GM12892 (cell line): ENCODE measurements around the gene DAB2IP.

Source experiments
- DNase-seq: peaks from one replicate; pipeline ENCODE4 v3.0.0; 2011; ENCODE audit not compliant: insufficient read length
- FAIRE-seq: peaks from 2 replicates; lab custom pipeline; 2011; peaks lifted over from hg19 to GRCh38; lab: Jason Lieb, UNC
- POLR2A ChIP-seq: IDR thresholded peaks from 2 replicates; pipeline ENCODE4 v1.6.1; 2011; ENCODE audit warnings: low read depth, low read length, control low read depth
- POLR2AphosphoS5 ChIP-seq: IDR thresholded peaks from 2 replicates; pipeline ENCODE4 v1.6.1; 2011; ENCODE audit warnings: low read depth, low read length, control low read depth
- TAF1 ChIP-seq: IDR thresholded peaks from 2 replicates; pipeline ENCODE4 v1.6.1; 2011; ENCODE audit warnings: low read depth, mild to moderate bottlenecking, control low read depth, low read length, borderline replicate concordance

Gene DAB2IP

DNA sequence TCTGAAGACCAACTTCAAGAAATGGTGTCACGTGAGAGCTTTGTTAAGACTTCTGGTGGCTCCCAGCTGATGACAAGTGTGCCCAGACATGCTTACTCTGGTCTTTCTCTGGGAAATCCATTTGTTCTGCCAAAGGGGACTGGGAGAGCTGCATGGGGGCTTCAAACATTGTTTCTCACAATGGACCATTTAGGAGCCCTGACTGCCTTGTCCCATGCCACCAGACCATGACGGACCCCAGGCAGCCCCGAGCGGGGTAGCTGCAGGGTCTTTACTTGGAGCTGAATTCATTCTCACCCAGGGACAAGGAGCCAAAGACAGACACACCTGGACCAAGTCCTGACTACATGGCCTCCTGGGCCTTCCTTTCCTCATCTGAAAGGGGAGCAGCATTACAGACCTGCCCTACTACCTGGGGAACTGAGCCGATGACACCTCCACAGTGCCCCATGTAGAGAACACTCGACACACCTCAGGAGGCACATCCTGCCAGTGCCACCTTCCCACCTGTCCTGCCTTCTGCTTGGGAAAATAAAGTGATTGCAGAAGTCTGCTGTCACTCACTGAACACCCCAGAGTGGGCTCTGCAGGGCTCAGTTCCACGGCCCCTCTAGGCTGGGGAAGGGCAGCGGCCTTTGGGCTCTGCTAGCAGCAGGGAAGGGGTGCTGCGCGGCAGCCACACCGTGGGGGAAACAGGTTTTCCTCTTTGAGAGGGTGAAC, 169.0 kb downstream of the DAB2IP start:
- no peak for DNase-seq
- TF ChIP-seq TAF1: no peak
- no peak for TF ChIP-seq POLR2AphosphoS5
- TF ChIP-seq POLR2A: no peak

DNA sequence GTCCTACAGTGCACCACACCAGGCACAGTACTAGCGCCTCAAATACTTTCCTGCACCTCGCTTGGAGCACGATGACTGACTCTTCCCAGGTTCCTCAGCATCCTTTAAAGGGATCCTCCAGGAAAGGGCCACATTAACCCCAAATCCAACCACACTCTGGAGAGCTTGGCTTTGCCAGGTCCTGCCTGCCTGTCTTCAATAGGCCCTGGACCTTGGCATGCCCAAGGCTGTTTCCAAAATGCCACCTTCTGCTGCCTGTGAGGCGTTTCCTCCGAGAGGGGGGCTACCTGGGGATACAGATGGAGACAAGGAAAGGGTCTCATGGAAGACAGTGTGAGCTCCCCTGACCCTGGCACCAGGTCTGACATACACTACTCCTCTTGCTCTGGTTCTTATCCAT, 169.9 kb downstream of the DAB2IP start:
- FAIRE-seq (no peak), DNase-seq (no peak)
- no peak for TF ChIP-seq POLR2AphosphoS5
- TF ChIP-seq TAF1: no peak
- TF ChIP-seq POLR2A: no peak

More for the DNA sequence above, 169.0 kb downstream of the DAB2IP start:
- no peak for FAIRE-seq

GRCh38 chr9:121822093-121823085, 171.0 kb downstream of the DAB2IP start:
- DNase-seq: no peak
- TF ChIP-seq POLR2AphosphoS5: no peak
- TF ChIP-seq TAF1: no peak
- TF ChIP-seq POLR2A: no peak
- no peak for FAIRE-seq

GRCh38 chr9:121823451-121824169, 172.2 kb downstream of the DAB2IP start:
- TF ChIP-seq POLR2AphosphoS5 (no peak), TAF1 (no peak), POLR2A (no peak)
- DNase-seq (no peak), FAIRE-seq (no peak)

- no peak for DNase-seq
- TF ChIP-seq POLR2AphosphoS5 (no peak), TAF1 (no peak), POLR2A (no peak)
- FAIRE-seq: no peak
Measured at GRCh38 chr9:121824651-121825030, 173.2 kb downstream of the DAB2IP start.

DNA sequence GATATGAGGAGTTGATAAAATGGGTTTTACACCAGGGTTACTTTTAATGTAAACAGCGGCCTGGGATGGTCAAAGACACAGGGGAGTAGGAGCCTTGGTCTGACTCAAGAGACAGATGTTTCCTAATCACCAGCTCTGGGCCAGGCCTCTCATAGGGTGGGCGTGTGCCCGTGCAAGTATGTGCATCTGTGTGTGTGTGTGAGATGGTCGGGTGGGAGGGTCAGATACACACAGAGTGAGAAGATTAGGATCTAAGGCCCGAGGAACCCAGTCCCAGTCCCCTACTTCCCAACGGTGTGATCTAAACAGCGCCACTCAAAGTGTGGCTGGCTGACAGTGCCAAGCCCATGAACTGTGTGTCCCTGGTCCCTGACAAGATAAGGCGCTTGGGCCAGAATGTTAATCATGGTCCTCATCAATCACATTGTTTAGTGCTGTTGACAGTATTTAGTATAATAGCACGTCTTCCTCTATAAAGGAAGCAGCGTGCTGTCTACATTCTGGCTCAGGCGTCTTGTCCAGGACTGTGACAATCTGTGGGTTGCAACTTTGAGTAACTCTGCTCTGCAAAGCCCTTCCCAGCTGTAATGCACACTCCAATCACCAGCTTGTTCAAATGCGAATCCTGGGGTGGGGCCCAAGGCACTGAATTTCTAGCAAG, 173.7 kb downstream of the DAB2IP start:
- no peak for FAIRE-seq
- DNase-seq: no peak
- no peak for TF ChIP-seq POLR2A
- no peak for TF ChIP-seq TAF1
- TF ChIP-seq POLR2AphosphoS5: no peak

GRCh38 chr9:121826711-121827110, 175.3 kb downstream of the DAB2IP start:
- FAIRE-seq (no peak), DNase-seq (no peak)
- TF ChIP-seq POLR2AphosphoS5: no peak
- no peak for TF ChIP-seq TAF1
- no peak for TF ChIP-seq POLR2A

DNA sequence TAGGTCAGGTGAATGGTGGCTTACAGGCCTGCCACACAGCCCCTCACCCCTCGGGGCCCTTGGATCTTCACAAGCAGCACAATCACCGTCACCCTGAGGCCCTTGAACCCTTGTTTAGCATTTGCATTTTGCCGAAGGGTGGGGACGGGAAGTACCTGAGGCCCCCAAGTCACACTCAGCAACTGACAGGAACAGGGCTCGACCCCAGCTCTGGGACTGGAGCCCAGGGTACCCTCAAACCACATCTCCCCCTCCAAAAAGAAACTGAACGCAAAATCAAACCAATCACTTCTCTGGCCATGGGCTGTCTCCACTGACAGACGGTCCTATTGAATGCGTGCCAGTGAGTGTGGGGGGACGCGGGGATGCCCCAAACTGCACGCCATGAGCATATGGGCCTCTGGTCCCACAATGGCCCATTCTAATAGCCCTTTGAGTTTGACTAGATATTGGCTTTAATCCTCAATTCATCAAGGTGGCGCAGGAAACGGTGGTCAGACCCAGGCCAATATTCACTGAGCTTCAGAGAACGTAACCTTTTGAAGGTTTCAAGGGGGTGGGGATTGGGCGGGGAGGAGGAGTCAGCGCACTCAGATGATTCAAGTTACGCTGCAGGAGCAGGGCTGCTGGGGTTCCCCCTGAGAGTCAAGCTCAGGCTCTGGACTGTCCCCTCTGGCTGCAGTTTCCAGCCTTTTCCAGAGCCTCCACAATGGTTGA, 176.0 kb downstream of the DAB2IP start:
- FAIRE-seq (no peak), DNase-seq (no peak)

DNA sequence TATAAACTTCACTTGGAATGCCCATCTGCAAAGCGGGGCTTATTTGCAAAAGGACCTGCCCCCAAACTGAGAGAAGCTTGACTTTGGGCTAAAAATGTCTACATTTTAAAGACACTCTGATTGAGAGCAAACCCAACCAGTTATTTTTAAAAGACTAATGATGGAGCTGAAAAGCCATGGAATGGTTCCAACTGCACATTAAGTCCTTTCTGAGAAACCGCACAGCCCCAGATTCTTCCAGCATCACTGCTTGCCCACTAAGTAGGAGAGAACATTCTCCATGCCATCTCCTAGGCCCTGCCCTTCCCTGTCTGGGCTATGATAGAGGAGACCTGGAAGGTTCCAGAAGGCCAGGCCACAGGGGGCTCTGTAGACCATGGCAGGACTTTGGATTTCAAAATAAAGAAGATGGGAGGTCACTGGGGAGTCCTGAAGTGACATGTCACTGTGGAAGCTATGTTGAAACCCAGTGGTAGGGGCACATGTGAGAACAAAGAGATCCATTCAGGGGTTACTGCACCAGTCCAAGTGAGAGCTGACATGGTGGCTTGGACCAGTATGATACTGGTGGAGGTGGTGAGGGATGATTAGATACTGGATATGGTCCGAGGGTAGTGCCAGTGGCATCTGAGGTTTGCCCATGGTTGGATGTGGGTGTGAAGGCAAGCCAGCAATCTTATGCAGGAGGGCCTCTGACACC, 179.2 kb downstream of the DAB2IP start:
- no peak for TF ChIP-seq POLR2AphosphoS5
- TF ChIP-seq TAF1: no peak
- TF ChIP-seq POLR2A: no peak
- no peak for DNase-seq
- no peak for FAIRE-seq

More for the DNA sequence above, 176.0 kb downstream of the DAB2IP start:
- no peak for TF ChIP-seq POLR2A
- no peak for TF ChIP-seq TAF1
- no peak for TF ChIP-seq POLR2AphosphoS5

DNA sequence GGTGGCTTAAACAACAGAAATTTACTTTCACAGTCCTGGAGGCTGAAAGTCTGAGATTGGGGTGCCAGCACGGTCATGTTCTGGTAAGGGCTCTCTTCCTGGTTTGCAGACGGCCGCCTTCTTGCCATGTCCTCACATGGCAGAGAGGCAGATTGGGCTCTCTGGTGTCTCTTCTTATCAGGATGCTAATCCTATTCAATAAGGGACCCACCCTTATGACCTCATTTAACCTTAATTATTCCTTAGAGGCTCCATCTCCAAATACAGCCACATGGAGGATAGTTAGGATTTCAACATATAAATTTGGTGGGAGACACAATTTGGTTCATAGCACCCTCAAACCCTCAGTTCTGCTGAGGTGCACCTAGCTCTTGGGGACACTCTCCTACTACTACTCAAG, 180.4 kb downstream of the DAB2IP start:
- FAIRE-seq: no peak
- no peak for TF ChIP-seq POLR2AphosphoS5
- no peak for TF ChIP-seq POLR2A
- no peak for TF ChIP-seq TAF1
- no peak for DNase-seq
